T-cell (primary cell): ENCODE measurements around the gene THY1. TPM values are rescaled to one million over a fixed set of nuclear protein-coding genes. Genes with fewer than 3 reads are reported as not detected.

Experiments
- ATAC-seq, 4 experiments: fragments of 200-7000 bp in 3 of 4; fragments of 150-1000 bp in 1 of 4; cut with Tn5 transposase; replicated peaks in 1 of 4; 1 replicate in 3 of 4; 2 replicates in 1 of 4; pipeline ENCODE4 v1.10.0; 2021; ENCODE audit warnings: moderate library complexity in 3 of 4, mild to moderate bottlenecking in 2 of 4, moderate number of reproducible peaks in 1 of 4
- CTCF ChIA-PET, 2 donors: fragments of 300-600 bp; sonication (Branson Sonifier 250); formaldehyde crosslinking; loops; one replicate each; lab custom pipeline; 2022; ENCODE audit warnings: antibody characterized with exemption in 2 of 2; lab: Charles Lee
- POLR2A ChIA-PET, 2 donors: fragments of 300-600 bp; sonication (Branson Sonifier 250); formaldehyde crosslinking; loops; one replicate each; lab custom pipeline; 2022; ENCODE audit warnings: antibody characterized with exemption in 2 of 2; lab: Charles Lee
- DNase-seq, 35 experiments: peaks; one replicate each; pipeline versions ENCODE4 v3.0.0 to v3.0.0-alpha.2; 2013 to 2023
- H3K27ac ChIP-seq: one replicate; pipeline ENCODE4 v1.5.1; 2013; ENCODE audit warnings: low read length
- H3K27me3 ChIP-seq, 2 experiments: replicated peaks in 1 of 2; 1 replicate in 1 of 2; 2 replicates in 1 of 2; pipeline versions ENCODE4 v1.6.1 to v1.7.0; 2013; ENCODE audit warnings: low read length in 1 of 2, mixed read lengths in 1 of 2; ENCODE audit not compliant: control insufficient read depth in 2 of 2, insufficient read depth in 2 of 2; ENCODE audit errors: extremely low read depth in 1 of 2
- H3K36me3 ChIP-seq, 2 donors: 1 replicate in 1 of 2; 2 replicates in 1 of 2; pipeline versions ENCODE4 v1.6.1 to v1.7.0; 2013; ENCODE audit warnings: low read length in 1 of 2; ENCODE audit not compliant: control insufficient read depth in 2 of 2, insufficient read depth in 1 of 2; ENCODE audit errors: extremely low read depth in 1 of 2
- H3K4me1 ChIP-seq, 2 experiments: 1 replicate in 1 of 2; 2 replicates in 1 of 2; pipeline versions ENCODE4 v1.6.1 to v1.7.0; 2013; ENCODE audit warnings: low read length in 2 of 2, mixed read lengths in 1 of 2; ENCODE audit not compliant: insufficient read depth in 2 of 2, control insufficient read depth in 1 of 2; ENCODE audit errors: extremely low read depth in 1 of 2
- H3K4me3 ChIP-seq, 2 donors: 1 replicate in 1 of 2; 2 replicates in 1 of 2; pipeline versions ENCODE4 v1.5.1 to v1.7.0; 2013; ENCODE audit warnings: mild to moderate bottlenecking in 2 of 2, low read length in 1 of 2, moderate library complexity in 1 of 2; ENCODE audit not compliant: control insufficient read depth in 1 of 2; ENCODE audit errors: extremely low read depth in 1 of 2
- H3K9me3 ChIP-seq: 2 replicates; pipeline ENCODE4 v1.7.0; 2013
- H3K27ac Mint-ChIP-seq, 2 donors: one replicate each; pipeline ENCODE4 v1.8.0; 2020 to 2021; ENCODE audit warnings: mild to moderate bottlenecking in 2 of 2, mixed read lengths in 2 of 2
- H3K27me3 Mint-ChIP-seq, 2 donors: one replicate each; pipeline ENCODE4 v1.8.0; 2021 to 2022; ENCODE audit warnings: mixed read lengths in 2 of 2
- H3K36me3 Mint-ChIP-seq: one replicate; pipeline ENCODE4 v1.8.0; 2021; ENCODE audit warnings: mixed read lengths
- H3K4me1 Mint-ChIP-seq, 3 donors: one replicate each; pipeline ENCODE4 v1.8.0; 2020 to 2022; ENCODE audit warnings: mixed read lengths in 3 of 3, mild to moderate bottlenecking in 1 of 3
- H3K4me3 Mint-ChIP-seq, 3 donors: one replicate each; pipeline ENCODE4 v1.8.0; 2020 to 2022; ENCODE audit warnings: mild to moderate bottlenecking in 3 of 3, mixed read lengths in 3 of 3, moderate library complexity in 3 of 3
- H3K9me3 Mint-ChIP-seq, 3 donors: one replicate each; pipeline ENCODE4 v1.8.0; 2020 to 2022; ENCODE audit warnings: mixed read lengths in 3 of 3
- WGBS: methylation state at CpG from one replicate; pipeline ENCODE4 v1.1.5; 2013; ENCODE audit warnings: missing lambda C conversion rate; ENCODE audit not compliant: insufficient coverage; 5-methylcytosine and 5-hydroxymethylcytosine counted together
- total RNA-seq, 35 experiments: library from RNA in 6 of 35; stranded (reverse) in 6 of 35; fragments of 120-200 nt in 1 of 35; gene quantifications; one replicate each; pipeline versions ENCODE4 v1.2.1 to v1.2.4 and lab custom pipeline; 2013 to 2026

THY1 gene
- total RNA-seq, 5 donors from 2014 or later (not counting 1 experiment from before 2014, with no cell fraction given), result 0.44 to 0.76 (median 0.48) TPM; not detected in 1

DNA sequence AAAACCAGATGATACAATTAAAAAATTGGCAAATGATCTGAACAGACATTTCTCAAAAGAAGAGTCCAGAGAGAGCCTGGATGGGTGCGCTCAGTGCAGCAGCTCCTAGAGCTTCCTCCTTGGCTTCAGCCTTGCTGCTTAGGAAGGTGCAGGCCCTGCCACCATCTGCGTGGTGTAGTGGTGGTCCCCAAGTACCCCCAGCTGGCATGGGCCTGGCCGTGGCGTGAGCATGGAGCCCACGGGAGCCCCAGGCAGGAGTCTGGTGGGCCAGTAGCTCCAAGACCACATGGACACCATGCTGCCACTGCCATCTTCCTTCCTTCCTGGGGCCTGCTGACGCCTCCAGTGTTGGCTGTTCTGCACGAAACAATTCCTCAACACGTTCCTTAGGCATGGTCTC lies 20.5 kb downstream of the THY1 start:
- no peak for ATAC-seq
- H3K27ac Mint-ChIP-seq, result no peak overlapping the region
- ChIA-PET CTCF (no interaction called here), POLR2A (no interaction called here)
- Histone ChIP-seq H3K9me3 (no peaks in the 10 kb centered on the region), H3K4me3 (no peak overlapping the region), H3K36me3 (no peaks in the 10 kb centered on the region), H3K27me3 (peaks cover 0 to 6% of the 10 kb centered on the region in 2 experiments), H3K4me1 (no peaks in the 10 kb centered on the region), H3K27ac (no peak overlapping the region)
- no peak overlapping the region for H3K4me3 Mint-ChIP-seq
- peaks cover 17% of the 10 kb centered on the region in 2 donors for H3K27me3 Mint-ChIP-seq
- H3K4me1 Mint-ChIP-seq, result no peaks in the 10 kb centered on the region
- no peak for DNase-seq
- WGBS, result 78% methylated on average over 6 of the region's 8 CpGs
- peaks cover 15 to 41% (median 25%) of the 10 kb centered on the region in 3 donors for H3K9me3 Mint-ChIP-seq
- peaks cover 6% of the 10 kb centered on the region for H3K36me3 Mint-ChIP-seq

GRCh38 chr11:119400860-119401259 lies 22.1 kb downstream of the THY1 start:
- DNase-seq (no peak), ATAC-seq (no peak)
- Histone ChIP-seq H3K27me3 (peaks cover 0 to 16% of the 10 kb centered on the region in 2 experiments), H3K4me1 (no peaks in the 10 kb centered on the region), H3K27ac (no peak overlapping the region), H3K4me3 (no peak overlapping the region), H3K36me3 (no peaks in the 10 kb centered on the region), H3K9me3 (no peaks in the 10 kb centered on the region)
- CTCF ChIA-PET, result interaction anchor here in 1 of 2 donors (0.5 kb wide), 1 partner anchor 45 kb away, joined by 5 read pairs; no protein-coding TSS in a partner anchor
- peaks cover 20 to 21% of the 10 kb centered on the region in 2 donors for H3K27me3 Mint-ChIP-seq
- no peaks in the 10 kb centered on the region for H3K4me1 Mint-ChIP-seq
- H3K36me3 Mint-ChIP-seq, result peaks cover 6% of the 10 kb centered on the region
- H3K27ac Mint-ChIP-seq, result no peak overlapping the region
- H3K9me3 Mint-ChIP-seq, result peaks cover 15 to 41% (median 27%) of the 10 kb centered on the region in 3 donors
- no peak overlapping the region for H3K4me3 Mint-ChIP-seq
- POLR2A ChIA-PET, result no interaction called here

DNA sequence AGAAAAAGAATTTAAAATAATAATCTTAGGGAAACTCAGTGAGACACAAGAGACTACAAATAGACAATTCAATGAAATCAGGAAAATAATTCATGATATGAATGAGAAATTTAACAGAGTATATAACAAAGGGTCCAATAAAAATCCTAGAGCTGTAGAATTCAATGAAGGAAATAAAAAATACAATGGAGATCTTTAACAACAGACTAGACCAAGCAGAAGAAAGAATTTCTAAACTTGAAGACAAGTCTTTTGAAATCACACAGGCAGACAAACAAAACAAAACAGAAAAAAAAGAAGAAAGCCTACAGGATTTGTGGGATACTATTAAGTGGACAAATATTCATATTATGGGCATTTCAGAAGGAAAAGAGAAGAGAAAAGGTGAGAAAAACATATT lies 25.2 kb downstream of the THY1 start:
- no peak for ATAC-seq
- Histone ChIP-seq H3K4me3 (no peak overlapping the region), H3K9me3 (no peaks in the 10 kb centered on the region), H3K36me3 (no peaks in the 10 kb centered on the region), H3K27me3 (peaks cover 2 to 27% of the 10 kb centered on the region in 2 experiments), H3K4me1 (no peaks in the 10 kb centered on the region), H3K27ac (no peak overlapping the region)
- Mint-ChIP-seq H3K4me3 (no peak overlapping the region), H3K9me3 (peaks cover 15 to 41% (median 27%) of the 10 kb centered on the region in 3 donors), H3K27ac (no peak overlapping the region), H3K36me3 (peaks cover 6% of the 10 kb centered on the region), H3K27me3 (peaks cover 32 to 35% of the 10 kb centered on the region in 2 donors), H3K4me1 (no peaks in the 10 kb centered on the region)
- CTCF ChIA-PET, result no interaction called here
- no peak for DNase-seq
- POLR2A ChIA-PET, result no interaction called here

DNA sequence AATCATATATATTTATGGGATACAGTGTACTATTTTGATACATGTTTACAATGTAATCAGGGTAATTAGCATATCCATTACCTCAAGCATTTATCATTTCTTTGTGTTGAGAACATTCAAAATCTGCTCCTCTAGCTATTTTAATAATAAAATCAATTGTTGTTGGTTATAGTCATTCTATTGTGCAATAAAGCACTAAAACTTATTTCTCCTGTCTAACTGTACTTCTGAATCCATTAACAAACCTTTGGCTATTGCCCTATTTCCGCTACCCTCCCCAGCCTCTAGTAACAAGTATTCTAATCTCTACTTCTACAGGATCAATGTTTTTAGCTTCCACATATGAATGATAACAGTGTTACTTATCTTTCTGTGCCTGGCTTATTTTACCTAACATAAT lies 26.1 kb downstream of the THY1 start:
- H3K9me3 Mint-ChIP-seq, result peaks cover 15 to 38% (median 27%) of the 10 kb centered on the region in 3 donors

DNA sequence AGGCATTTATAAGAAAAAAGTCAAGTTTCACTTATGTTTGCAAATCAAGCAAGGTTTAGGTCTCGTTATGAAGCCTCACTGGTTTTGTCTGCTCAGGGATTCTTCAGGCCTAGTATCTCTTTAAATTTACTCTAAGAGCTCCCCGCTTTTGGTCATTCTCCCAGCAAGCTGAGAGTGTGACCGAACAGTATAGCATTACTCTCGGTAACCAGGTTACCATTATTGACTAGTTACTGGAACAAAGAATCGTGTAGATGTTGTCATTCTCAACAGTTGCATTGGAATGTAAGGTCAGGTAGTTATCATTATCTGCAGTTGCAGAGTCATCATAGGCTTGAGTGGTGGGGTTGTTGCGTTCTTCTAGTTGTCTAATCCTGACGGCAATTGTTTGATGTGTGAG lies 31.7 kb downstream of the THY1 start:
- POLR2A ChIA-PET, result no interaction called here
- Mint-ChIP-seq H3K4me3 (no peak overlapping the region), H3K27me3 (peaks cover 21 to 22% of the 10 kb centered on the region in 2 donors), H3K9me3 (no peaks in the 10 kb centered on the region), H3K36me3 (no peaks in the 10 kb centered on the region), H3K4me1 (no peaks in the 10 kb centered on the region), H3K27ac (no peak overlapping the region)
- Histone ChIP-seq H3K4me1 (no peaks in the 10 kb centered on the region), H3K27me3 (peaks cover 2 to 14% of the 10 kb centered on the region in 2 experiments), H3K36me3 (no peaks in the 10 kb centered on the region), H3K4me3 (no peak overlapping the region), H3K27ac (no peak overlapping the region), H3K9me3 (no peaks in the 10 kb centered on the region)
- no peak for DNase-seq
- ATAC-seq, result no peak
- CTCF ChIA-PET, result no interaction called here
- 90% methylated on average over 2 of the region's 7 CpGs for WGBS

More for the DNA sequence above, 26.1 kb downstream of the THY1 start:
- H3K4me3 ChIP-seq, result no peak overlapping the region
- no CpG with 5 or more reads among the region's 1 CpG for WGBS
- no peak overlapping the region for H3K27ac Mint-ChIP-seq
- no peaks in the 10 kb centered on the region for H3K4me1 Mint-ChIP-seq
- CTCF ChIA-PET, result interaction anchor here in 1 of 2 donors (0.7 kb wide), 1 partner anchor 33 kb away, joined by 3 read pairs; no protein-coding TSS in a partner anchor
- no peak overlapping the region for H3K4me3 Mint-ChIP-seq
- POLR2A ChIA-PET, result interaction anchor here in 1 of 2 donors (0.6 kb wide), 1 partner anchor 65 kb away, joined by 3 read pairs; no protein-coding TSS in a partner anchor
- H3K27me3 Mint-ChIP-seq, result peaks cover 32 to 36% of the 10 kb centered on the region in 2 donors
- H3K36me3 Mint-ChIP-seq, result peaks cover 6% of the 10 kb centered on the region
- no peaks in the 10 kb centered on the region for H3K9me3 ChIP-seq
- DNase-seq (no peak), ATAC-seq (no peak)
- no peak overlapping the region for H3K27ac ChIP-seq
- peaks cover 2 to 27% of the 10 kb centered on the region in 2 experiments for H3K27me3 ChIP-seq
- no peaks in the 10 kb centered on the region for H3K4me1 ChIP-seq
- H3K36me3 ChIP-seq, result no peaks in the 10 kb centered on the region

- CTCF ChIA-PET, result no interaction called here
- H3K4me1 ChIP-seq, result no peaks in the 10 kb centered on the region
- Mint-ChIP-seq H3K27ac (no peak overlapping the region), H3K36me3 (no peaks in the 10 kb centered on the region), H3K4me1 (no peaks in the 10 kb centered on the region), H3K27me3 (peaks cover 15% of the 10 kb centered on the region in 2 donors), H3K9me3 (no peaks in the 10 kb centered on the region), H3K4me3 (no peak overlapping the region)
- ATAC-seq (peak in 1 of 4 experiments; percentile 46), DNase-seq (peak in 2 of 35 experiments; percentile 18 to 40)
- no peaks in the 10 kb centered on the region for H3K9me3 ChIP-seq
- no peak overlapping the region for H3K4me3 ChIP-seq
- 87% methylated on average over 3 of the region's 5 CpGs for WGBS
- H3K27me3 ChIP-seq, result peaks cover 2 to 10% of the 10 kb centered on the region in 2 experiments
- H3K27ac ChIP-seq, result no peak overlapping the region
- H3K36me3 ChIP-seq, result no peaks in the 10 kb centered on the region
- POLR2A ChIA-PET, result no interaction called here
These were observed 33.2 kb downstream of the THY1 start for GRCh38 chr11:119389611-119390254.
